ENCODE results near the gene ZC3H18. TPM values are rescaled to one million over a fixed set of nuclear protein-coding genes. Genes with fewer than 3 reads are reported as not detected.

Gene ZC3H18
- polyA plus RNA-seq, 4 donors: 32.6 to 42.2 (median 34.8) TPM

DNA sequence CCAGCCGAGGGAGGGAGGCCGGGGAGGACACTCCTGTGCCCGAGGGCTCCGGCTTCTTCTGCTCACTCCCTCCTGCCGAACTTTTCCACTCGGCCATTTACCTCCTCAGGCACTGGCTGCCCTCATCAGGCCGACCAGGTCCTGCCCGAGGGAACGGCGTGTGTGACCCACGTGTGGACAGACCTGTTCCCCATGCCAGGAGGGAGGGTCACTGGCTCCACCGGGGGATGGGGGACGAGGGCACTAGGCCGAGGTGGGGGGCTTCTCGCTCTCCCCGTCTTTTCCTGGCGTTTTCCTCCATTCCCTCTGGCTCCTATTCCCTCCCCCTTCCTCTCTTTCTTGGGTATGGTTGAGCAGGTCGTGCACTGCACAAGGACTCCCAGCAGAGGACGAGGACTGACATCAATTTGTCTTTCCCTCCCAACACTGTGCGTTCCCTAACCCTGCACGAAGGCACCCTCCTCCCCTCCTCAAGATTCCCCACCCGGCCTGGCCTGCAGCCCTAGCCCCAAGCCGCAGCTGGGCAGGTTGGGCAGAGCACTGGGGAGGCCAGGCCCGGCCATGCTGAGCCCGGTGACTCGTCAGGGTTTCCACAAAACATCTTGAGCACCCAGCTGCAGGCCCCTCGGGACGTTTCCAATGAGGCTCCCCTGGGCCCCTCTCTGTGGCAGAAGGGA is 64.9 kb downstream of the ZC3H18 start:
- no peak for DNase-seq (ENCODE audit: low read depth in 4 of 4, low spot score in 3 of 4)

DNA sequence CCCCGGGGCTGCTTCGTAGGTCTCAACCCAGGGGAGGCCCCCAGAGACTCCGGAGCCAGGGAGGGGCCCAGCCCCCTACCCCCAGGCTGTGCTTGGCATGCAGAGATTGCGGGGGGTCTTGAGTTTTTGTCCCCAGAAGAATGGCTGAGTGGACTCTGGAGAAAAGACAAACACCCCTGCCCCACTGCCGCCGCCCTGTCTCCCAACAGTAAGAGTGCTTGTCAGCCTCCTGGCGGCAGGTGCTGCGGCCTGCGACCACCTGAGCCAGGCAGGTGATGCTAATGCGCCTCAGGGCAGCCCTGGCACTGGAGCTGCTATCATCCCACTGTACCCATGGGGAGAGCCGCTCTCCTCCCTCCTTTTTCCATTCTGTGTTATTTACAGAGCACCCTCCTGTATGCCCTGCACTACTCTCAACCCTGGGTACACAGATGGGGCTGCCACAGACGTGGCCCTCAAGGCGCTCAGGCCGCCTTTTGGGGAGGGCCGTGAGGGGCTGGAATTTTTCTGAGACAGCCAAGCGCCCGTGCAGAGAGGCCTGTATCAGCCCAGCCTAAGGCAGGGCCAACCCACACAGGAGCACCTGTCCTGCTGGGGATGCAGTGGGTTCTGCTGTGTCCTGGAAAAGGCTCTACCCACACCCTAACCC is 65.6 kb downstream of the ZC3H18 start:
- no peak for DNase-seq (ENCODE audit: low read depth in 4 of 4, low spot score in 3 of 4)

DNA sequence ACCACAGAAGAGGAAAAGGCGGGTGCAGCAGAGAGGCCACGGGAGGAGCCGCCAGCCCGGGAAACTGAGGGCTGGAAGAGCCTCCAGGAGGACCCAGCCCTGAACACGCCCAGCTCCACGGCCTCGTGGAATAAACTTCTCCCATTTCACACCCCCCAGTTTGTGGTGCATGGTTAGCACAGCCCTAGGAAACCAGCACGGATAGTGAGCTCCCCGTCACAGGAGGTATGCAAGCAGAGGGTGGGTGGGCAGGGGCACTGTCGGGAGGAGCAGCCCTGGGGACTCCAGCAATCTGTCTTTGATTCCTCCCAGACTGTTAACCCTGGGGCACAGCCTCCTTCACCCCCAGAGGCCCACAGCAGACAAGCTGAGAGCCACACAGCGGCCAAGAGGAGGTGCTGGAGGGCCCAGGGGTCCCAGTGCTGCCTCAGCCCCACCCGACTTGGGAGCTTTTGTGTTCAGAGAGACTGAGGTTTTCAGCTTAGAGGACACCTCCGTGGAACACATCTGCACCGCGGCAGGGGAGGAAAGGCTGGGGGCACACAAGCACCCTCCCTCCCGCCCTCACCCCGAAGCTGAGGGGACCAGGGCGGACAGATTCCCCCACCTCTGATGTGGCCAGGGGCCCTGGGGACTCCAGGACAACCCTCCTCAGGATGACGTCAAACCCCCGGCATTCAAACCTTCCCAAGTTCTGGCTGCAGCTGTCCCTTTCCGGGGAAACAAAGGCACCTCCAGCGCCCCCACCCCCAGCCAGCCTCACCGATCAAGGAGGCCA is 66.5 kb downstream of the ZC3H18 start:
- no peak for DNase-seq (ENCODE audit: low read depth in 4 of 4, low spot score in 3 of 4)

DNA sequence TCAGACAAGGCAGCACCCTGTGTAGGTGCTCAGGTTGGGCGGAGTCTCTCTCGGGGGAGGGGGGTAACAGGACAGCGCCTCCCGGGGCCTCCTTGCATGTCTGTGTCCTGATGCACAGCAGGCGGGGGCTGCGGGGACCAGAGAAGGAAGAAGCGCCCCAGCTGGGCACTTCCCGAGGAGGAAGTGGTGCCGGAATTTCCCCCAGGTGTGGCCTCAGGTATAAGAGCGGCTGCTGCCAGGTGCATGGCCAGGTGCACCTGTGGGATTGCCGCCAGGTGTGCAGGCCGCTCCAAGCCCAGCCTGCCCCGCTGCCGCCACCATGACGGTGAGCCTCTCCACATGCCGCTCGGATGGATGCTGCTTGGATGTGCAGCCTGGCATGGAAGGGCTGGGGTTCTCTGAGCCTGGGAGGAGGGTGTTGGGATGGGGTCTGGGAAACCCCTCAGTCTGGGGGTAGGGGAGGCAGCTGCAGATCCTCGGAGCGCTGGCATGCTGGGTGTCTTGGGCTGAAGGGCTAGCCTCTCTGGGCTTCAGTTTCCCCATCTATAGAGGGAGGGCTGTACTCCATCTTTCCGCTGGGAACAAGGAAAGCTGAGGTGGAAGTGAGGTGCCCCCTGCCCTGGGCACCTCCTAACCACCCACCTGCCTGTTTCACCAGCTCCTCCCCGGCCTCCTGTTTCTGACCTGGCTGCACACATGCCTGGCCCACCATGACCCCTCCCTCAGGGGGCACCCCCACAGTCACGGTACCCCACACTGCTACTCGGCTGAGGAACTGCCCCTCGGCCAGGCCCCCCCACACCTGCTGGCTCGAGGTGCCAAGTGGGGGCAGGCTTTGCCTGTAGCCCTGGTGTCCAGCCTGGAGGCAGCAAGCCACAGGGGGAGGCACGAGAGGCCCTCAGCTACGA is 68.4 kb downstream of the ZC3H18 start, which contains the start of gene IL17C:
TSS of gene IL17C (plus strand) at position 250 of the 908 bp plus-strand sequence. CDS start at position 320, 70 bp downstream.
- no peak for DNase-seq (ENCODE audit: low read depth in 4 of 4, low spot score in 3 of 4)

DNA sequence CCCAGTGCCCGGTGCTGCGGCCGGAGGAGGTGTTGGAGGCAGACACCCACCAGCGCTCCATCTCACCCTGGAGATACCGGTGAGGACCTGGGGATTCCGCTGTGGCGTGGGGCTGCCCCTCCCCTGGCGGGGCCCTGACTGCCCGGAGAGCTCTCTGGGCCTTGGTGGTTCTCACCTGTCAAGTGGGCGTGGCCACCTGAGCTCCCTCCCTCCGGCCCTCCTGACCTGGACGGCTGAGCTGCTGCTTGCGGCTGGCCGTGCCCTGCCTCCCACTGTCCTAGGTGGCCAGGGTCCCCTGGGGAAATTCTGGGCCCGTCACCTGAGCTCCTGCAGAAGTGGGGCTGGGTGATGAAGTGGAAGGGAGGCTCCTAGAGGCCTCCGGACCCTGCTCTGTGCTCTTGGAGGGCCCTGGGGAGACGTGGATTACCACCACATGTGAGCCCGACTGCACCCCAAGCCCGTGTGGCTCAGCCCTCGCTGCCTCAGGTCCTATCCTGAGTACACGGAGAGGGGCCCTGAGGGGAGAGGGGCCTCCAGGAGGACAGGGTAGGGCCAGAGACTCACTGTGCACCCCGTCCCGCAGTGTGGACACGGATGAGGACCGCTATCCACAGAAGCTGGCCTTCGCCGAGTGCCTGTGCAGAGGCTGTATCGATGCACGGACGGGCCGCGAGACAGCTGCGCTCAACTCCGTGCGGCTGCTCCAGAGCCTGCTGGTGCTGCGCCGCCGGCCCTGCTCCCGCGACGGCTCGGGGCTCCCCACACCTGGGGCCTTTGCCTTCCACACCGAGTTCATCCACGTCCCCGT is 69.2 kb downstream of the ZC3H18 start:
- DNase-seq (ENCODE audit: low read depth in 4 of 4, low spot score in 3 of 4): no peak

DNA sequence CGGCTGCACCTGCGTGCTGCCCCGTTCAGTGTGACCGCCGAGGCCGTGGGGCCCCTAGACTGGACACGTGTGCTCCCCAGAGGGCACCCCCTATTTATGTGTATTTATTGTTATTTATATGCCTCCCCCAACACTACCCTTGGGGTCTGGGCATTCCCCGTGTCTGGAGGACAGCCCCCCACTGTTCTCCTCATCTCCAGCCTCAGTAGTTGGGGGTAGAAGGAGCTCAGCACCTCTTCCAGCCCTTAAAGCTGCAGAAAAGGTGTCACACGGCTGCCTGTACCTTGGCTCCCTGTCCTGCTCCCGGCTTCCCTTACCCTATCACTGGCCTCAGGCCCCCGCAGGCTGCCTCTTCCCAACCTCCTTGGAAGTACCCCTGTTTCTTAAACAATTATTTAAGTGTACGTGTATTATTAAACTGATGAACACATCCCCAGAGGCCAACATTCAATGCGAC is 69.9 kb downstream of the ZC3H18 start:
- DNase-seq (ENCODE audit: low read depth in 4 of 4, low spot score in 3 of 4): no peak

DNA sequence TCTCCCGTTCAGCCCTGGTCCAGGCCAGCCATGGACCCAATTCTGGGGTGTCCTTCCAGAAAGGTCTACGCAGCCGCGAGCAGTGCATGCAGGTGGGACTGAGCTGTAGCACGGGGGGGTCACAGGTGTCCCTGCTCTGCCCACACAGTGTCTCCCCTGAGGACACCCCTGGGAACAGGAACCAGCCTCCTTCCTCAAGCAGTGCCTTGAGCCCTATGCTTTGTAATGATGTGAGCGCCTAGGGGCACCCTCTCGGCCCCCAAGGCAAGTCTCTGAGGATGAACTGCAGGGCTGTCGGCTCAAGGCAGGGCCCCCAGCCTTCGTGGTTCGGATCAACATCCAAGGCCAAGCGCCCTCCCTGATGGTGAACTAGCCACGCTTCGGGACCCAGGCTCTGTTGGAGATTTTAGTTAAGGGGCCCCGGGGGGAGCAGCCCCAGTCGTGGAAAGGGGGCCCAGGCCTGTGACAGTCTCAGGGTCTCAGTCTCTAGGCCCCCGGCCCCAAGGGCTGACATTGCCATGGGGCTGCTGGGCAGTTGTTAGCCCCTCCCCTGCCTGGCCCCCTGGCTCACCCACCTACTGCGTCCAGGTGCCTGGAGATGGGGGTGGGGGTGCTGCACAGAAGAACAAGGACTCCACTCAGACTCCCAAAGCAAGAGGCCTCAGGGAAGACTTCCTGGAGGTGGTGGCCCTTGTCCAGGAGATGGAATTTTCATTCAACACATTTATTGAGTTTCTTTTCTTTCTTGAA is 70.5 kb downstream of the ZC3H18 start:
- no peak for DNase-seq (ENCODE audit: low read depth in 4 of 4, low spot score in 3 of 4)

DNA sequence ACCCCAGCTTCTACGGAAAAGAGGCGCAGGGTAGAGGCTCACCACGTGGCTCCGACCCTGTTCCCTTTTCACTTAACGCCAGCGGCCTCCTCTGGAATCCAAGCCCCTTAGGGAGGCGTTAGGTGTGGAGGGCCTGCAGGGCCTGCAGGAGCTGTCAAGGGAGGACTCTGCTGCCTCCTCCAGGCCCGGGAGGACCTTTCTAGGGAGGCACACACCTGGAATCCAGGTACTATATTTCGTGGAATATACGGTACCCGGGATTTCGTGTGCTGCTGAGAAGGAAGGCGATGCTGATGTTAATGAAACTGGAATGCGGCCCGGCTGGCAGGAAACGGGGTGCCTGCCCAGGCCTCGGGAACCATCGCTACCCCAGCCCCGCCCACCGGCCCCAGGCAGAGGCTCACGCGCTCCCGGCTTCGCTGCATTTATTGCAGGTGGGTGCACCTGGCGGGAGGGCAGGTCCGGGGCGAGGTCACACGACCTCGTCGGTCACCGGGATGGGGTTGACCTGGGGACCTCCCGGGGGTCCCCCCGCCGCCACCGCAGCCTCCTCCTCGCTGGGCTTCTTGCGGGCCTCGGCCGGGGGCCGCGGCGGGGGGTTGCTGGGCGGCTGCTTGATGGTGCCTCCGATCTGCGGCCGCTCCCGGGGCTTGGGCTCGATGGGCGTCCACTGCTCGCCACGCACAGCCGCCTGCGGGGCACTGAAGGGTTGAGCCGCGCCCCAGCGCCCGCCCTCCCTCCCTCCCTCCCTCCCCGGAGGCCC is 72.9 kb downstream of the ZC3H18 start:
- DNase-seq (ENCODE audit: low read depth in 4 of 4, low spot score in 3 of 4): no peak

DNA sequence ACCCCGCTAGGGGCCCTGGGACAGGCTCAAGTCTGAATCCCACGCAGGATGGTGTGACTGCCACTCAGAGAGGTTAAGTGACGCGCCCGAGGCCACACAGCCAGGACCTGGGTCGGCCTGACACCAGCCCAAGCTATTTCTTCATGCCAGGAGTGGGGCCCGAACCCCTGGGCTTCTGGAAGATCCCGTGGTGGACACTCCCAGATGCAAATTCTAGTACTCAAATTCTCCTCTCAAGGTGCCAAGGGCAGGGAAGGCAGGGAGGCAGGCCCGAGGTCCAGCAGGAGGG is 73.4 kb downstream of the ZC3H18 start:
- DNase-seq (ENCODE audit: low read depth in 4 of 4, low spot score in 3 of 4): no peak

DNA sequence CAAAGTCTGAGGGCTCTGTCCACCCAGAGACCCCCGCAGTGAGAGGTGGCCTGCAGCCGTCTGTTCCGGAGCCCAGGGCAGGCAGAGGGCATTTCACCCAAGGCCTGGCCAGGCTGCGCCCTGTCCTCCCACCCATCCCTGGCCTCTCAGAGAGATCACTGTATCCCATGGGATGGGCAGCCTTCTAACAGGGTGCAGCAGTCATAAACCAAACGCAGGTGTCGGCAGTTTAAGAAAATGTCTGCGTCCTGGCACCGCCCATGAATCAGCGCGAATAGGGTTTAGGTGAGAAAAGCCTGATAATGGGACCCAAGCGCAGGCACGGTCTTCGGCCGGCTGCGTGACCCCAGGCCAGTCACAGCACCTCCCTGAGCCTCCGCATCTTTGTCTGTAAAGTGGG is 75.3 kb downstream of the ZC3H18 start:
- DNase-seq (ENCODE audit: low read depth in 4 of 4, low spot score in 3 of 4): no peak

DNA sequence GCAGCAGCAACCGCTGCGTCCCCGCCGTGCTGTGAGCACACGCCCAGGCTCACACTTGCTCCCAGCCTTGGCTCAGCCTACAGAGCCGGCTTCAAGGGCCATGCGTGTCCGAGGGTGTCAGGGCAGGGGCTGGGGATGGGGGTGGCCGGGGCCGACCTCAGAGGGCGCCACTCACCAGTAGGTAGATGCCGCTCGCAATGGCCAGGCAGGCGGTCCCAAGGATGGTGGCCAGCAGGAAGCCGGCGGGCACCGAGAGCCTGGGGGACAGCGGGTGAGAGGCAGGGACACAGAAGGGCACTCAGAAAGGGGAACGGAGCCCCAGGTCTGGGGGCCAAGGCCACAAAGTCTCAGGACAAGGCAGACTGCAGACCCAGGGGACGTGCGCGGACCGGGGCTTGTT is 75.7 kb downstream of the ZC3H18 start:
- no peak for DNase-seq (ENCODE audit: low read depth in 4 of 4, low spot score in 3 of 4)

DNA sequence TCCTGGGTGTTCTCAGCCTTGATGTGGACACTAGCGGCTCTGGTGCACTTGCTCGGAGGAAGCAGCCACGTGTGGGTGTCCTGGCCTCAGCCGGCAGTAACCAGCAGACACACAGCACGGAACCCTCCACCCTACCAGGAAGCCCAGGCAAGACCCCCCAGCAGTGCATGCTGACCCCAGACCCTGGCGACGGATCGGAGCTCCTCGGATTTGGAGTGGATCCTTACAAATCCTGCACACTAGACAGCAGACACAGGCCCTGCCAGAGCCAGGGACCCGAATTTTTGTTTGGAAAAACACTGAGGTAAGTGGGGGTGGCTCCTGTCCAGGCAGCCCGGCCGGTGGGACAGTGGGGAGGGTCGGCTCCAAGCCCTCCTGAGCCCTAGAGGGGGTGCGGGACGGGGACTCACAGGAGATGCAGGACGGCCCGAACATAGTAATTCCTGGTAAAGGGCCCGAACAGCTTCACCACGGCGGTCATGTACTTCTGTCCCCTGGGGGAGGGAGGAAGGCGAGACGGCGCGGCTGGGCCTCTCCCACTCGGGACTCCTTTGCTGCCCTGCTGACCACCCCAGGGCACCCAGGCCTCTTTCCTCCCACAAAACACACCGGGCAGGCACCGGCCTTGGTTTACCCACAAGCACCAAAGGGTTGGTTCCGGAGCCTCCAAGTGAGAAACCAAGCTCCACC is 76.3 kb downstream of the ZC3H18 start:
- DNase-seq (ENCODE audit: low read depth in 4 of 4, low spot score in 3 of 4): no peak

DNA sequence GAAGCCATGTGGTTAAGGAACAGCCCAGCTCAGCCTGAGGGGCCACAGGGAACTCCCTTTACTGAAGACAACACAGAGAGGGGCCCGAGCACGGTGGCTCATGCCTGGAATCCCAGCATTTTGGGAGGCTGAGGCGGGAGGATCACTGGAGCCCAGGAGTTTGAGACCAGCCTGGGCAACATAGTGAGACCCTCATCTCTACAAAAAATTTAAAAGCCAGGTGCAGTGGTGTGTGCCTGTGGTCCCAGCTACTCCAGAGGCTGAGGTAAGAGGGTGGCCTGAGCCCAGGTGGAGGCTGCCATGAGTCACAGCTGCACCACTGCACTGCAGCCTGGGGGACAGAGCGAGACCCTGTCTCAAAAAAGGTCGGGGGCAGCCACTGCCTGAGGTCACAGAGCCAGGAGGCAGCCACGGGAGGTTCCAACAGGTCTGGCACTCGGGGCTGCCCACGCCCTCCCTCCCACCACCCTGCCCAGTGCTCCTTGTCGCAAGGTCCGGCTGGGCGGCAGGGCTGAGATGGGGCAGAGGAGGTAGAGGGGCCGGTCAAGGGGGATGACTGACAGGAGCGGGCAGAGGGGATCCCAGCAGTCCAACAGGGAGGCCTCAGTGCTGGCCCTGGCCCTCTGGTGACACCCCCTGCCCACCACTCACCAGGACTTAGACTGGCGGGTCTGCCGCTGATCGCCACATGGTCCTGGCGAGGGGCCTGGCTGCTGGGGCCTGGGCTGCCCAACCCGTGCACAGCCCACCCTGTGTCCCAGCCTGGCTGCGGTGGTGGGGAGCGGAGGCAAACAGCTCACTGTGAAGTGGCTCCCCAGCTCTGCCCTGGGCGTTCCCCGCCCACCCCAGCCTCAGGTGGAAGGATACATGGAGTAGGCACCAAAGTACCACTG is 77.2 kb downstream of the ZC3H18 start:
- no peak for DNase-seq (ENCODE audit: low read depth in 4 of 4, low spot score in 3 of 4)

DNA sequence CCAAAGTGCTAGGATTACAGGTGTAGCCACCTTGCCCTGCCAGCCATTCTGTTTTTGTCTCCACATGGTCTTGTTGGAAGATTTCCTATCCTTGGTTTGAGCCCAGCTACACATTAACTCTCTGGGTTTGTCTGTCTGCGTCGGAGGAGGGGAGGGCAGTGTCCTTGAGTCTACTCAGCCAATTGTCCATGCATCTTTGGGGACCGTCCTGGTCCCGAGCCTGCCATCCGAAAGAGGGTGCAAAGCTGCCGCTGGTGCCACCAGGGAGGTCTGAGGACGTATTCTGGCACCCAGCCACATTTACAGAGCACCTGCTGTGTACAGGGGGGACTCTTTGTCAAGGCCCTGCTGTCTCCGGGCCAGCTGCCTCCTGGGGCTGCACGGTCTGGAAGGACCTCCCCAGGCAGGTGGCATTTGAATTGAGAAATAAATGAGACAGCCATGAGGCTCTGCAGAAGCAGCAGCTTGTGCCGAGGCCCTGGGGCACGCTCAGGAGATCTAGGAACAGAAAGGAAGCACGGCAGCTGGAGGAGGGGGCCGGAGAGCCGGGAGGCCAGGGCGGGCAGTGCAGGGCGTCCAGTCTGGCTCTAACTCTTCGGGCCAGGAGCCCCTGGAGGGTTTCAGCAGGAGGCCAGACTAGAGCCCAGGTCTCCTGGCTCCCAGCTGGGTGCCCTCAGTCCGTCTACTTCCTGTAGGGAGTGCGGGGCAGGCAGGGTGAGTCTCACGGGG is 79.2 kb downstream of the ZC3H18 start:
- no peak for DNase-seq (ENCODE audit: low read depth in 4 of 4, low spot score in 3 of 4)

DNA sequence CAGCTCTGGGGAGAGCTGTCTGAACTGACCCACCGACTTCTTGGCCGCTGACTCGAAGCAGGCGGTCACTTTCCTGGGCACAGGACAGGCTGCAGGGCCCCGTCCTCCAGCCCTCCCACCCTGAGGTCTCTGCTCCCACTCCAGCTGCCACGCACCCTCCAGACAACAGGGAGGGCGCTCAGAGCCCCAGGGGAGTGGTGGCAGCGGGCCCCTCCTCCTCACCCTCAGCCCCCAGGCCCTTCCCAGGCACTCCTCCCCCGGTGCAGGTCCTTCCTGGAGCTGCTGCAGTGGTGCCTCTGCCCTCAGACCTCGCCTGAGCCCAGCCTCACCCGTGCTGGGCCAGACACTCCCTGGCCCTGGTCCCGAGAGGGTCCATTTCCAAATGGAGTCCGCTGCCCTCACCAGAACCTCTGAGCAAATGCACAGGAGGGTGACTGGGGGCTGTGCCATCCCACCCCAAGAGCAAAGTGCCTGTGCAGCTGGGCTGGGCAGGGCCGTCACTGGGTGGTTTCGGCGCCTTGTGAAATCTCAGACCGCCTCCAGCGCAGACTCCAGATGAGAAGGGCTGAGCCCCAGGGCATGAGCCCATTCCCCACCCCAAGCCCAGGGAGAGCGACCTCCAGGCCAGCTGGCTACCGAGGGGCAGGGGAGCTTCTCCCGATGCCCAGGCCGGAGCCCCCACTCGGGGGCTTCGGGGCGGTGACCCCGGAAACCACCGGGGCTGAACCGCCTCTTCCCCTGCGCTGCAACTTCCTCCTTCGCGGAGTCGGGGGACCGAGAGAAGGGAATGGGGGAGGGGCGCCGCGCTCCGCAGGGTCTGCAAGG is 79.9 kb downstream of the ZC3H18 start:
- no peak for DNase-seq (ENCODE audit: low read depth in 4 of 4, low spot score in 3 of 4)

Data from right renal pelvis (tissue), 4 donors.